GM12878 (cell line): Measurements from ENCODE around the gene SF1. TPM values are rescaled to one million over a fixed set of nuclear protein-coding genes. Genes with fewer than 3 reads are reported as not detected.

Source experiments
- ATAC-seq: fragments of 200-7000 bp; cut with Tn5 transposase; 3 replicates; pipeline ENCODE4 v1.9.1; 2020; ENCODE audit warnings: mild to moderate bottlenecking, moderate library complexity
- BruUV-seq: library from RNA; stranded (reverse); fragments of 400-500 nt; replicated peaks from 2 replicates; lab custom pipeline; 2021; lab: Mats Ljungman, UMichigan
- CTCF ChIA-PET: fragments of 300-600 bp; sonication (Branson Sonifier 250); formaldehyde crosslinking; extraction: SDS; loops from one replicate; lab custom pipeline; 2021; ENCODE audit warnings: inconsistent platforms; lab: Yijun Ruan, JAX
- POLR2A ChIA-PET: fragments of 350-600 bp; formaldehyde crosslinking; extraction: SDS; loops from one replicate; lab custom pipeline; 2021; ENCODE audit warnings: inconsistent platforms; lab: Charles Lee
- RAD21 ChIA-PET: fragments of 300-600 bp; sonication (Branson Sonifier 250); formaldehyde crosslinking; loops from one replicate; lab custom pipeline; 2023; ENCODE audit warnings: antibody characterized with exemption; ENCODE audit not compliant: unreplicated experiment; lab: Charles Lee
- SMC1A ChIA-PET: fragments of 300-600 bp; sonication (Branson Sonifier 250); formaldehyde crosslinking; loops from one replicate; lab custom pipeline; 2023; ENCODE audit not compliant: unreplicated experiment, uncharacterized antibody; lab: Charles Lee
- DNase-seq: peaks from one replicate; pipeline ENCODE4 v3.0.0-alpha.2; 2011; ENCODE audit warnings: low read depth, low spot score
- FAIRE-seq: peaks from 3 replicates; lab custom pipeline; 2011; peaks lifted over from hg19 to GRCh38; lab: Jason Lieb, UNC
- H2AFZ ChIP-seq: 2 replicates; pipeline ENCODE4 v1.6.0; 2011; ENCODE audit warnings: low read depth, low read length, control low read depth; ENCODE audit not compliant: control insufficient read depth
- H3K27ac ChIP-seq: 2 replicates; pipeline ENCODE4 v1.5.1; 2011; ENCODE audit warnings: control low read depth; ENCODE audit not compliant: control insufficient read depth, insufficient read depth
- H3K27me3 ChIP-seq, 2 experiments: replicated peaks in 1 of 2; 2 replicates each; pipeline versions ENCODE4 v1.6.0 to v1.6.1; 2011; ENCODE audit warnings: low read length in 1 of 2; ENCODE audit not compliant: control insufficient read depth in 2 of 2, insufficient read depth in 2 of 2
- H3K36me3 ChIP-seq, 2 experiments: 2 replicates each; pipeline ENCODE4 v1.5.1; 2011; ENCODE audit warnings: low read length in 1 of 2; ENCODE audit not compliant: control insufficient read depth in 2 of 2, insufficient read depth in 2 of 2
- H3K4me1 ChIP-seq: 2 replicates; pipeline ENCODE4 v1.6.1; 2011; ENCODE audit warnings: mild to moderate bottlenecking, low read length, moderate library complexity, mixed read lengths; ENCODE audit not compliant: control insufficient read depth, insufficient read depth
- H3K4me2 ChIP-seq: 2 replicates; pipeline ENCODE4 v1.6.0; 2011; ENCODE audit warnings: control low read depth; ENCODE audit not compliant: control insufficient read depth, insufficient read depth
- H3K4me3 ChIP-seq: fragments of 200-600 bp; sonication (generic); 2 replicates; pipeline ENCODE4 v1.5.1; 2016
- H3K79me2 ChIP-seq: 2 replicates; pipeline ENCODE4 v1.6.0; 2011; ENCODE audit warnings: low read length; ENCODE audit not compliant: control insufficient read depth, insufficient read depth
- H3K9ac ChIP-seq: 2 replicates; pipeline ENCODE4 v1.8.0; 2011; ENCODE audit warnings: low read length, control low read depth, mixed read lengths; ENCODE audit not compliant: control insufficient read depth, insufficient read depth
- H3K9me3 ChIP-seq: replicated peaks from 3 replicates; pipeline ENCODE4 v1.5.1; 2011; ENCODE audit warnings: mild to moderate bottlenecking, low read length; ENCODE audit not compliant: control insufficient read depth, insufficient read depth
- H4K20me1 ChIP-seq: 2 replicates; pipeline ENCODE4 v1.6.0; 2011; ENCODE audit not compliant: control insufficient read depth, insufficient read depth
- E2F8 ChIP-seq: fragments of 450-650 bp; IDR thresholded peaks from 2 replicates; pipeline ENCODE4 v1.6.1; 2018; ENCODE audit warnings: mild to moderate bottlenecking, low read depth, moderate library complexity; ENCODE audit not compliant: partially characterized antibody
- E4F1 ChIP-seq: fragments of 450-650 bp; IDR thresholded peaks from 2 replicates; pipeline ENCODE4 v1.6.1; 2018; ENCODE audit warnings: borderline replicate concordance, mild to moderate bottlenecking; ENCODE audit not compliant: partially characterized antibody
- IKZF1 ChIP-seq: fragments of 450-650 bp; conservative IDR thresholded peaks from 2 replicates; pipeline ENCODE4 v1.6.1; 2017; ENCODE audit warnings: antibody characterized with exemption, mild to moderate bottlenecking
- LARP7 ChIP-seq: fragments of 450-650 bp; IDR thresholded peaks from 2 replicates; pipeline ENCODE4 v1.6.1; 2017; ENCODE audit warnings: mild to moderate bottlenecking
- MEF2B ChIP-seq: fragments of 450-650 bp; IDR thresholded peaks from 2 replicates; pipeline ENCODE4 v1.6.1; 2018; ENCODE audit warnings: mild to moderate bottlenecking, moderate library complexity; ENCODE audit not compliant: partially characterized antibody, poor library complexity, severe bottlenecking
- NR2F1 ChIP-seq: fragments of 450-650 bp; conservative IDR thresholded peaks from 2 replicates; pipeline ENCODE4 v1.6.1; 2017; ENCODE audit warnings: mild to moderate bottlenecking
- RAD21 ChIP-seq: IDR thresholded peaks from 2 replicates; pipeline ENCODE4 v1.6.1; 2011; ENCODE audit warnings: mild to moderate bottlenecking, low read depth, low read length, moderate library complexity; ENCODE audit not compliant: insufficient read depth
- RB1 ChIP-seq: fragments of 450-650 bp; formaldehyde crosslinking; IDR thresholded peaks from 2 replicates; pipeline ENCODE4 v1.6.1; 2017; ENCODE audit warnings: mild to moderate bottlenecking, borderline replicate concordance
- RELA ChIP-seq: fragments of 450-650 bp; IDR thresholded peaks from 2 replicates; pipeline ENCODE4 v1.8.0; 2014; ENCODE audit warnings: borderline replicate concordance; ENCODE audit not compliant: partially characterized antibody
- WGBS: methylation state at CpG from one replicate; pipeline ENCODE4 v1.1.6; 2016; ENCODE audit warnings: low lambda C conversion rate; ENCODE audit not compliant: insufficient replicate concordance, insufficient coverage; ENCODE audit errors: missing lambda C conversion rate; 5-methylcytosine and 5-hydroxymethylcytosine counted together
- in situ Hi-C: fragments of 300-500 bp; cut with MboI; formaldehyde crosslinking; loops from 9 replicates; pipeline ENCODE4 v1.14.3; 2018; ENCODE audit warnings: mixed read lengths
- intact Hi-C: fragments of 100-400 bp; cut with micrococcal nuclease; formaldehyde crosslinking; loops from one replicate; pipeline ENCODE4 v1.14.2; 2022; ENCODE audit not compliant: unreplicated experiment
- polyA plus RNA-seq, 11 experiments: library from polyadenylated mRNA; depleted of rRNA in 4 of 11; unstranded in 6 of 11; stranded (reverse) in 5 of 11; fragments of >200 nt; fragmentation: Nextera tagmentation in 4 of 11; fragmentation: Illumina TruSeq in 1 of 11; extraction: Ambion mirVana in 4 of 11; extraction: Trizol in 1 of 11; gene quantifications; 1 replicate in 1 of 11; 2 replicates in 10 of 11; pipeline versions ENCODE4 v1.2.1 to v1.2.3, GENCODE V29; 2011 to 2016; ENCODE audit warnings: inconsistent platforms in 2 of 11, missing spikeins in 2 of 11, low read depth in 1 of 11
- total RNA-seq, 4 experiments: library from RNA; depleted of rRNA in 3 of 4; stranded (reverse); fragments of >200 nt in 3 of 4; fragmentation: Illumina TruSeq in 1 of 4; extraction: Trizol in 1 of 4; gene quantifications; 2 replicates each; pipeline versions ENCODE4 v1.2.1 to v1.2.3, GENCODE V29; 2013 to 2021
- TF ChIP-seq, protein P1 (sequence below): fragments of 450-650 bp; IDR thresholded peaks from 2 replicates; pipeline ENCODE4 v1.6.1; 2017; ENCODE audit warnings: mild to moderate bottlenecking, low read depth, inconsistent platforms; ENCODE audit not compliant: poor library complexity, severe bottlenecking

The SF1 gene
- total and polyA plus RNA-seq, 10 of the 15 experiments (the other 5 are each of a cell fraction or from before 2014, with no cell fraction given): 13.6 to 337 (median 103) TPM

DNA sequence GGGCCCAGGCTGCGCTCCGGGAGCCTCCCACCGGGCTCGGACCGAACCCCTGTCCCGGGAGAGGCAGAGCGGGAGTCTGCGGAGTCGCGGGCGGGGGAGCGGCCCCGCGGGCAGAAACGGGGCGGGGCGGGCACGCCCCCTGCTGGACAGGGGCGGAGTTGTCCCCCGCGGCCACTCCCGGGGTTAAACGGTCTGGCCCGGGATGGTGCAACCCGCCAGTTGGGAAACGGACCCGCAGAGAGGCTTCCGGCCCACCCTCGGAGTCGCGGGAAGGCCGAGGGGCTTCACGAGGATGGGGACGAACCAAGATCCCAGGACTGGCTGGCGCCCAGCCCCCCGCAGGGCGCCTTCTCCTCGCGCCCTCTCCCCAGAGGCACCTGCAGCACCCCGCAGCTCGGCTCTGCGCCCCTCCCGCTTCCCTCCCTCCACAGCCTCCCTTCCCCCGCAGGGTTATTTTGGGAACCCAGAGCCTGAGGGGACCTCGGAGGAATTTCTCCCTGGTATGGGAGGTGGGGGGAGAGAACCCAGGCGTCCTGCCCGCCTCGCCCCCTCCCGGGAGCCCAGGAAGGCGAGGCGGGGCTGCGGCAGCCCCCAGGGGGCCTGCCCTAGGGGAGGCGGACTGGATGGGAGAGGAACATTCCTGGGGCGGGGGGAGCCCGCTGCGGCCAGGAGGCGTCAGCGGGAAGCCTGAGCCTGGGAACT, 35.3 kb downstream of the SF1 start (continued):
- TF ChIP-seq RB1: peak; percentile 63; the same call in 1 of the 2 replicates
- TF ChIP-seq MEF2B: peak; percentile 35
- peak; percentile 62 for TF ChIP-seq RAD21

- ChIA-PET RAD21 (interaction anchor here (0.7 to 3.6 kb wide), 6 partner anchors 17 to 56 kb away, joined by 3 to 21 read pairs (median 3); no protein-coding TSS in a partner anchor), CTCF (interaction anchor here (0.5 to 9.7 kb wide), 14 partner anchors 8 to 293 kb away, joined by 3 to 86 read pairs (median 4); partner anchors contain the start of gene PPP2R5B), POLR2A (interaction anchor here (0.6 kb wide), 2 partner anchors 29 to 316 kb away, joined by 3 read pairs; no protein-coding TSS in a partner anchor), SMC1A (interaction anchor here (1.0 to 3.2 kb wide), 3 partner anchors 9 to 53 kb away, joined by 3 to 15 read pairs (median 3); no protein-coding TSS in a partner anchor)
- Histone ChIP-seq H3K9me3 (no peaks in the 10 kb centered on the region), H3K4me3 (peak overlapping the region; percentile 35), H3K27me3 (peaks cover 0 to 5% of the 10 kb centered on the region in 2 experiments; a peak in 3 of 4 replicates), H2AFZ (peak overlapping the region; percentile 55), H3K79me2 (no peaks in the 10 kb centered on the region), H3K27ac (no peak overlapping the region), H3K36me3 (no peaks in the 10 kb centered on the region), H3K4me2 (peak overlapping the region; percentile 92), H3K4me1 (peaks cover 29% of the 10 kb centered on the region), H4K20me1 (no peaks in the 10 kb centered on the region), H3K9ac (peak overlapping the region; percentile 7; the same call in 1 of the 2 replicates)
- intact Hi-C loops (loop anchor here (2.0 kb wide), 3 partner anchors 25 to 293 kb away; no protein-coding TSS in a partner anchor), in situ Hi-C loops (no loop called here)
- DNase-seq: no peak
- ATAC-seq: peak; percentile 15
- WGBS: 5% methylated on average over 54 of the region's 54 CpGs
- no peak for FAIRE-seq
- BruUV-seq: no TSS peak
- TF ChIP-seq RELA: peak; percentile 6
- no peak for TF ChIP-seq E4F1
- TF ChIP-seq, protein P1, sequence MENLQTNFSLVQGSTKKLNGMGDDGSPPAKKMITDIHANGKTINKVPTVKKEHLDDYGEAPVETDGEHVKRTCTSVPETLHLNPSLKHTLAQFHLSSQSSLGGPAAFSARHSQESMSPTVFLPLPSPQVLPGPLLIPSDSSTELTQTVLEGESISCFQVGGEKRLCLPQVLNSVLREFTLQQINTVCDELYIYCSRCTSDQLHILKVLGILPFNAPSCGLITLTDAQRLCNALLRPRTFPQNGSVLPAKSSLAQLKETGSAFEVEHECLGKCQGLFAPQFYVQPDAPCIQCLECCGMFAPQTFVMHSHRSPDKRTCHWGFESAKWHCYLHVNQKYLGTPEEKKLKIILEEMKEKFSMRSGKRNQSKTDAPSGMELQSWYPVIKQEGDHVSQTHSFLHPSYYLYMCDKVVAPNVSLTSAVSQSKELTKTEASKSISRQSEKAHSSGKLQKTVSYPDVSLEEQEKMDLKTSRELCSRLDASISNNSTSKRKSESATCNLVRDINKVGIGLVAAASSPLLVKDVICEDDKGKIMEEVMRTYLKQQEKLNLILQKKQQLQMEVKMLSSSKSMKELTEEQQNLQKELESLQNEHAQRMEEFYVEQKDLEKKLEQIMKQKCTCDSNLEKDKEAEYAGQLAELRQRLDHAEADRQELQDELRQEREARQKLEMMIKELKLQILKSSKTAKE: no peak
- TF ChIP-seq LARP7: 0 out of 2 replicates have a peak, but pooled peaks have one; percentile 81
- no peak for TF ChIP-seq E2F8
- 0 out of 2 replicates have a peak, but pooled peaks have one; percentile 38 for TF ChIP-seq NR2F1
- TF ChIP-seq IKZF1: peak; percentile 39
Observed at GRCh38 chr11:64742087-64742888, 36.1 kb downstream of the SF1 start.
